Mesenchymal stem cell (in vitro differentiated cells and primary cell): ENCODE measurements around the gene CEACAM18.
"Not testable (repeated sequence)": the region's sequence is repeated elsewhere in the genome, so short reads cannot be mapped to it uniquely, and the experiment has no call there.

Source experiments
- DNase-seq: peaks from one replicate; pipeline ENCODE4 v3.0.0-alpha.2; 2013
- H2AFZ ChIP-seq: one replicate; pipeline ENCODE4 v1.6.1; 2013; ENCODE audit warnings: low read depth, mild to moderate bottlenecking, control low read depth, inconsistent platforms, low read length, moderate library complexity
- H2AK5ac ChIP-seq: 2 replicates; pipeline ENCODE4 v1.6.1; 2013; ENCODE audit warnings: low read length, moderate library complexity, mild to moderate bottlenecking, inconsistent platforms; ENCODE audit not compliant: severe bottlenecking
- H2BK120ac ChIP-seq: one replicate; pipeline ENCODE4 v1.6.1; 2013; ENCODE audit warnings: low read depth, mild to moderate bottlenecking, inconsistent platforms, low read length, moderate library complexity
- H2BK12ac ChIP-seq, 2 experiments: one replicate each; pipeline ENCODE4 v1.6.1; 2013; ENCODE audit warnings: inconsistent platforms in 2 of 2, low read length in 2 of 2, mild to moderate bottlenecking in 2 of 2, moderate library complexity in 2 of 2, control low read depth in 1 of 2
- H2BK15ac ChIP-seq: one replicate; pipeline ENCODE4 v1.6.1; 2013; ENCODE audit warnings: mild to moderate bottlenecking, low read depth, inconsistent platforms; ENCODE audit not compliant: poor library complexity, severe bottlenecking
- H2BK5ac ChIP-seq: 2 replicates; pipeline ENCODE4 v1.6.1; 2013; ENCODE audit warnings: low read depth, mild to moderate bottlenecking, low read length, control low read depth, inconsistent platforms; ENCODE audit not compliant: poor library complexity, severe bottlenecking
- H3K14ac ChIP-seq, 2 experiments: one replicate each; pipeline ENCODE4 v1.6.1; 2013; ENCODE audit warnings: inconsistent platforms in 2 of 2, low read length in 2 of 2, control low read depth in 1 of 2, mild to moderate bottlenecking in 1 of 2, moderate library complexity in 1 of 2
- H3K18ac ChIP-seq, 2 experiments: one replicate each; pipeline ENCODE4 v1.6.1; 2013; ENCODE audit warnings: inconsistent platforms in 2 of 2, low read length in 2 of 2, control low read depth in 1 of 2, low read depth in 1 of 2, mild to moderate bottlenecking in 1 of 2
- H3K23ac ChIP-seq, 2 experiments: one replicate each; pipeline ENCODE4 v1.6.1; 2013; ENCODE audit warnings: inconsistent platforms in 2 of 2, low read length in 2 of 2, mild to moderate bottlenecking in 2 of 2, moderate library complexity in 2 of 2, control low read depth in 1 of 2
- H3K27ac ChIP-seq: 2 replicates; pipeline ENCODE4 v1.5.1; 2013; ENCODE audit warnings: mild to moderate bottlenecking, moderate library complexity, low read length, control low read depth, inconsistent platforms; ENCODE audit not compliant: poor library complexity, severe bottlenecking
- H3K27me3 ChIP-seq, 2 experiments: 2 replicates each; pipeline versions ENCODE4 v1.6.1 to v1.7.0; 2013; ENCODE audit warnings: low read length in 2 of 2, mild to moderate bottlenecking in 2 of 2, moderate library complexity in 2 of 2, control low read depth in 1 of 2, inconsistent platforms in 1 of 2; ENCODE audit not compliant: control insufficient read depth in 1 of 2, insufficient read depth in 1 of 2
- H3K36me3 ChIP-seq, 2 experiments: 2 replicates each; pipeline versions ENCODE4 v1.6.1 to v1.7.0; 2013; ENCODE audit warnings: low read length in 2 of 2, control low read depth in 1 of 2, inconsistent platforms in 1 of 2, low read depth in 1 of 2, mild to moderate bottlenecking in 1 of 2; ENCODE audit not compliant: insufficient read depth in 2 of 2, control insufficient read depth in 1 of 2
- H3K4ac ChIP-seq, 2 experiments: one replicate each; pipeline ENCODE4 v1.6.1; 2013; ENCODE audit warnings: inconsistent platforms in 2 of 2, low read length in 2 of 2, mild to moderate bottlenecking in 2 of 2, moderate library complexity in 2 of 2, control low read depth in 1 of 2, low read depth in 1 of 2
- H3K4me1 ChIP-seq: 2 replicates; pipeline ENCODE4 v1.6.1; 2013; ENCODE audit warnings: low read depth, low read length, control low read depth; ENCODE audit not compliant: control insufficient read depth, insufficient read depth
- H3K4me2 ChIP-seq: 2 replicates; pipeline ENCODE4 v1.6.1; 2013; ENCODE audit warnings: low read length, mild to moderate bottlenecking, inconsistent platforms; ENCODE audit not compliant: poor library complexity, severe bottlenecking
- H3K4me3 ChIP-seq, 2 experiments: 2 replicates each; pipeline versions ENCODE4 v1.5.1 to v1.7.0; 2013; ENCODE audit warnings: low read length in 2 of 2, mild to moderate bottlenecking in 2 of 2, control low read depth in 1 of 2, low read depth in 1 of 2; ENCODE audit not compliant: insufficient read depth in 1 of 2
- H3K79me1 ChIP-seq: replicated peaks from 2 replicates; pipeline ENCODE4 v1.6.1; 2013; ENCODE audit warnings: mild to moderate bottlenecking, control low read depth, low read length, inconsistent platforms; ENCODE audit not compliant: poor library complexity, severe bottlenecking
- H3K9ac ChIP-seq: 2 replicates; pipeline ENCODE4 v1.7.0; 2013; ENCODE audit warnings: mild to moderate bottlenecking, low read length, moderate library complexity
- H3K9me3 ChIP-seq: 2 replicates; pipeline ENCODE4 v1.7.0; 2013; ENCODE audit warnings: mild to moderate bottlenecking, low read length; ENCODE audit not compliant: control insufficient read depth
- H4K8ac ChIP-seq: one replicate; pipeline ENCODE4 v1.6.1; 2013; ENCODE audit warnings: inconsistent platforms, mild to moderate bottlenecking, low read length, moderate library complexity
- H4K91ac ChIP-seq: one replicate; pipeline ENCODE4 v1.6.1; 2013; ENCODE audit warnings: mild to moderate bottlenecking, low read length, inconsistent platforms
- WGBS: methylation state at CpG from one replicate; pipeline ENCODE4 v1.1.7; 2013; ENCODE audit warnings: mixed read lengths; 5-methylcytosine and 5-hydroxymethylcytosine counted together

The CEACAM18 gene

GRCh38 chr19:51462681-51463080 lies 15.7 kb upstream of the CEACAM18 start:
- Histone ChIP-seq H3K23ac (no peak overlapping the region), H2BK12ac (no peak overlapping the region), H3K36me3 (no peaks in the 10 kb centered on the region), H3K4me3 (no peak overlapping the region), H3K14ac (no peak overlapping the region), H3K18ac (no peak overlapping the region), H3K79me1 (no peaks in the 10 kb centered on the region), H2AFZ (no peak overlapping the region), H3K27ac (no peak overlapping the region), H3K27me3 (peaks cover 0 to 47% of the 10 kb centered on the region in 2 experiments), H2AK5ac (no peak overlapping the region), H4K8ac (no peak overlapping the region), H2BK5ac (no peak overlapping the region), H2BK120ac (no peak overlapping the region), H3K9ac (no peak overlapping the region), H3K4me2 (no peak overlapping the region), H2BK15ac (no peak overlapping the region), H3K4me1 (no peaks in the 10 kb centered on the region), H3K4ac (no peak overlapping the region), H4K91ac (no peak overlapping the region), H3K9me3 (no peaks in the 10 kb centered on the region)
- DNase-seq: no peak
- 64% methylated on average over 9 of the region's 10 CpGs for WGBS

- not testable (repeated sequence) for H3K27ac ChIP-seq, H2BK5ac ChIP-seq, H3K9me3 ChIP-seq, H2AFZ ChIP-seq, H2BK12ac ChIP-seq, H3K14ac ChIP-seq, H3K36me3 ChIP-seq, H2BK15ac ChIP-seq, H3K9ac ChIP-seq, H3K4me3 ChIP-seq, H3K4ac ChIP-seq, H2AK5ac ChIP-seq, H4K8ac ChIP-seq, H4K91ac ChIP-seq, H3K23ac ChIP-seq, H3K18ac ChIP-seq, H3K4me2 ChIP-seq, H2BK120ac ChIP-seq, H3K4me1 ChIP-seq, DNase-seq, H3K79me1 ChIP-seq
- WGBS: 71% methylated on average over 5 of the region's 33 CpGs
- H3K27me3 ChIP-seq: peaks cover 0 to 49% of the 10 kb centered on the region in 2 experiments
Measured at GRCh38 chr19:51463976-51464581, 14.3 kb upstream of the CEACAM18 start.

DNA sequence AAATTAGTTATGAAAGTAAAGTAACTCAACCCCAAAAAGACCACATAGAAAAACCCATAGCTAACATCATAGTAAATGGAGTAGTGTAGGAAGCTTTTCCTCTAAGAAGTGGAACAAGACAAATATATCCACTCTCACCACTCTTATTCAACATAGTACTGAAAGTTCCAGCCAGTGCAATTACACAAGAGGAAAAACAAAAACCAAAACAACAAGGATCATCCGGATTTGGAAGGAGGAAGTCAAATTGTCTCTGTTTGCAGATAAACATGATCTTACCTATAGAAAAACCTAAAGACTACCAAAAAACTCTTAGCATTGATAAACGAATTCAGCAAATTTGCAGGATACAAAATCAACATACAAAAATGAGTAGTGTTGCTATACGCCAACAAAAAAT lies 11.6 kb upstream of the CEACAM18 start:
- peaks cover 0 to 42% of the 10 kb centered on the region in 2 experiments for H3K27me3 ChIP-seq
- no peak overlapping the region for H2AFZ ChIP-seq
- 24% methylated on average over 2 of the region's 3 CpGs for WGBS
- no peaks in the 10 kb centered on the region for H3K4me1 ChIP-seq
- H3K9ac ChIP-seq: no peak overlapping the region
- H3K23ac ChIP-seq: no peak overlapping the region
- H4K91ac ChIP-seq: no peak overlapping the region
- H3K4ac ChIP-seq: no peak overlapping the region
- H3K27ac ChIP-seq: no peak overlapping the region
- no peak overlapping the region for H2BK15ac ChIP-seq
- no peaks in the 10 kb centered on the region for H3K9me3 ChIP-seq
- H2BK120ac ChIP-seq: no peak overlapping the region
- no peak overlapping the region for H4K8ac ChIP-seq
- H2BK12ac ChIP-seq: no peak overlapping the region
- H2BK5ac ChIP-seq: no peak overlapping the region
- DNase-seq: no peak
- no peak overlapping the region for H3K4me2 ChIP-seq
- no peaks in the 10 kb centered on the region for H3K79me1 ChIP-seq
- H3K18ac ChIP-seq: no peak overlapping the region
- H3K14ac ChIP-seq: no peak overlapping the region
- H3K36me3 ChIP-seq: no peaks in the 10 kb centered on the region
- H2AK5ac ChIP-seq: no peak overlapping the region
- H3K4me3 ChIP-seq: no peak overlapping the region

DNA sequence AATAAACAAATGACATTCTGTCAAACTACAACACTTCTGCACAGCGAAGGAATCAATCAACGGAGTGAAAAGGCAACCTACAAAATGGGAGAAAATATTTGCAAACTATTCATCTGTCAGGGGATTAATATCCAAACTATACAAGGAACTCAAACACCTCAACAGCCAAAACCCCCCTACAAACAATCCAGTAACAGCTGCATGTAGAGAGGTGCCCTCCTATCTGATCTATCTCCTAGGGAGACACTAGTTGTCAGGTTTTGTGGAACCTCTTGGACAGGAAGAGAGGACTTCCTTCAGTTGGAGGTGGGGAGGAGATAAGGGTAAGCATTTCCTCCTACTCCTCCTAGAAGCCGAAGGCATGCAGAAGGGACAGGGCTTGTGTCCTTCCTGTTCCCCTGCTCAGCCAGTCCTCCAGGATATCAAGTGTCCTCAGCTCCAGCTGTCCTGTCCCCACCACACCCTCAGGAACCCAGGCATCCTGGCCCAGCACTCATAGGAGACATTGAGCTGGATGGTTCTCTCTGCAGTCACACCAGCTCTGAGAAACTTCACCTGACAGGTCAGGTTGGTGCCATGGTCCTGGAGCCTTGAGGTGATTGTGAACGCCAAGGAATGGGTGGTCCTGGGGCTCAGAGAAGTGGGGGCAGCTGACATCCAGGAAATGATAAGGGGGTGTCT lies 10.3 kb upstream of the CEACAM18 start:
- WGBS: 55% methylated on average over 4 of the region's 4 CpGs
- Histone ChIP-seq H2BK120ac (no peak overlapping the region), H3K27me3 (peaks cover 0 to 31% of the 10 kb centered on the region in 2 experiments), H4K91ac (no peak overlapping the region), H3K4me3 (no peak overlapping the region), H3K18ac (no peak overlapping the region), H3K27ac (no peak overlapping the region), H3K4me1 (no peaks in the 10 kb centered on the region), H3K23ac (no peak overlapping the region), H2BK12ac (no peak overlapping the region), H3K14ac (no peak overlapping the region), H3K36me3 (no peaks in the 10 kb centered on the region), H2BK15ac (no peak overlapping the region), H3K9ac (no peak overlapping the region), H3K4ac (no peak overlapping the region), H4K8ac (no peak overlapping the region), H2AK5ac (no peak overlapping the region), H3K4me2 (no peak overlapping the region), H3K79me1 (no peaks in the 10 kb centered on the region), H2AFZ (no peak overlapping the region), H2BK5ac (no peak overlapping the region), H3K9me3 (no peaks in the 10 kb centered on the region)
- DNase-seq: no peak
